Heart left ventricle (tissue), 16 donors: ENCODE measurements around the gene CLCA4. TPM values are rescaled to one million over a fixed set of nuclear protein-coding genes. Genes with fewer than 3 reads are reported as not detected.
"Not testable (repeated sequence)": the region's sequence is repeated elsewhere in the genome, so short reads cannot be mapped to it uniquely, and the experiment has no call there.

Experiments
- ATAC-seq, 4 donors: fragments of 200-7000 bp; cut with Tn5 transposase; one replicate each; pipeline ENCODE4 v1.9.1; 2020 to 2022; ENCODE audit warnings: moderate library complexity in 4 of 4, mild to moderate bottlenecking in 3 of 4, moderate number of reproducible peaks in 1 of 4
- DNase-seq, 5 donors: peaks; one replicate each; pipeline ENCODE4 v3.0.0-alpha.2; 2020
- H3K27ac ChIP-seq, 12 donors: fragments of 200-600 bp; sonication (generic) in 4 of 12; one replicate each; pipeline versions ENCODE4 v1.5.0 to v1.8.0; 2016 to 2022; ENCODE audit warnings: mild to moderate bottlenecking in 2 of 12
- H3K27me3 ChIP-seq, 9 donors: fragments of 200-600 bp; sonication (generic) in 2 of 9; one replicate each; pipeline versions ENCODE4 v1.5.1 to v1.8.0; 2016 to 2022; ENCODE audit warnings: mild to moderate bottlenecking in 3 of 9
- H3K36me3 ChIP-seq, 9 donors: fragments of 200-600 bp; sonication (generic) in 2 of 9; one replicate each; pipeline versions ENCODE4 v1.5.0 to v1.8.0; 2018 to 2022; ENCODE audit warnings: mild to moderate bottlenecking in 2 of 9
- H3K4me1 ChIP-seq, 12 donors: fragments of 200-600 bp; sonication (generic) in 4 of 12; one replicate each; pipeline versions ENCODE4 v1.5.0 to v1.8.0; 2016 to 2022; ENCODE audit warnings: mild to moderate bottlenecking in 3 of 12
- H3K4me3 ChIP-seq, 12 donors: fragments of 200-600 bp; sonication (generic) in 4 of 12; one replicate each; pipeline versions ENCODE4 v1.5.0 to v1.8.0; 2017 to 2022; ENCODE audit warnings: mild to moderate bottlenecking in 9 of 12, moderate library complexity in 4 of 12
- H3K9me3 ChIP-seq, 12 donors: fragments of 200-600 bp; sonication (generic) in 4 of 12; one replicate each; pipeline versions ENCODE4 v1.5.0 to v1.8.0; 2016 to 2022; ENCODE audit warnings: mild to moderate bottlenecking in 1 of 12
- CTCF ChIP-seq, 12 donors: fragments of 200-600 bp; sonication (generic) in 4 of 12; IDR thresholded peaks; one replicate each; pipeline versions ENCODE4 v1.5.0 to v1.8.0; 2018 to 2022; ENCODE audit warnings: antibody characterized with exemption in 12 of 12, mild to moderate bottlenecking in 5 of 12
- POLR2A ChIP-seq, 2 donors: fragments of 450-650 bp; IDR thresholded peaks; one replicate each; pipeline ENCODE4 v1.6.1; 2017; ENCODE audit warnings: antibody characterized with exemption in 2 of 2, mild to moderate bottlenecking in 2 of 2, moderate library complexity in 2 of 2
- WGBS, 4 donors: extraction: QIAGEN DNeasy Blood & Tissue Kit in 2 of 4; methylation state at CpG; one replicate each; pipeline versions ENCODE4 v1.1.5 to v1.1.7; 2013 to 2018; 5-methylcytosine and 5-hydroxymethylcytosine counted together
- intact Hi-C, 10 donors: fragments of 100-400 bp; cut with DNase I; formaldehyde crosslinking; loops; one replicate each; pipeline versions ENCODE4 v1.11.1 to v1.14.2; 2022
- polyA plus RNA-seq, 2 donors: library from polyadenylated mRNA; stranded (reverse); fragments of 200-250 nt; gene quantifications; one replicate each; pipeline ENCODE4 v1.2.3, GENCODE V29; 2013
- total RNA-seq, 9 donors: library from RNA; depleted of rRNA in 2 of 9; stranded (reverse); fragments of >200 nt in 2 of 9; fragmentation: NEBNext Ultra II Directional in 3 of 9; extraction: Animal tissue kit (Norgen Biotek cat#: 25700) in 3 of 9; gene quantifications; one replicate each; pipeline versions ENCODE4 v1.1.0 to v1.2.4, GENCODE V29; 2016 to 2023
- donor health status: ischemic (EF 13 %, LVEDD 7.1; RV severe dilation, severe dysfunction).
- donor health status: healthy with polysubstance abuse.
- donor health status: DM: no; HTN: yes; CAD: no.
- donor health status: DM: no; HTN: no; CAD: no.
- donor health status: ischemic (EF 25% LVEDD 6.9; RV normal size, moderate dysfunction).
- donor health status: ischemic (EF 25% LVEDD 5.7; RV mildly dilated, moderate dysfunction).
- donor health status: healthy.
- donor health status: DM: yes; HTN: yes; CAD: no.
- donor health status: ischemic (EF 35%, LVEDD 5.7; RV mildly dilated, moderate dysfunction).
- donor health status: nonischemic (EF 11% LVEDD 7.7; RV severe dilation, severe dysfunction).
- donor health status: DM: yes; HTN: yes; CAD: no.
- donor health status: PGD.
- donor health status: ischemic (EF 29% LVEDD 5.4; RV normal size, mild dysfunction).
- donor health status: nonischemic (EF 23%, LVEDD 6.1; RV moderate dilation, normal function).

Gene CLCA4
- total and polyA plus RNA-seq, 11 donors: 0.14 to 0.51 TPM; not detected in 9

- intact Hi-C loops: loop anchor here in 8 of 10 donors (5.0 to 10.0 kb wide), 7 partner anchors 103 to 244 kb away; partner anchors contain the start of genes SH3GLB1 (in 4 of the 8) and ODF2L (in 1 of the 8)
- Histone ChIP-seq H3K27me3 (no peaks in the 10 kb centered on the region), H3K9me3 (no peaks in the 10 kb centered on the region), H3K27ac (peak overlapping the region in 9 of 12 donors; percentile 10 to 94 (median 59)), H3K4me3 (no peak overlapping the region), H3K4me1 (peaks cover 0 to 41% (median 17%) of the 10 kb centered on the region in 12 donors), H3K36me3 (no peaks in the 10 kb centered on the region)
- ATAC-seq (no peak), DNase-seq (no peak)
- WGBS, 4 donors: 56 to 63% (median 61%) methylated on average over 2 of the region's 2 CpGs
- TF ChIP-seq CTCF (IDR thresholded peaks at IDR 0.05): no peak
- TF ChIP-seq POLR2A (IDR thresholded peaks at IDR 0.05): no peak
These were observed 46.2 kb upstream of the CLCA4 start for GRCh38 chr1:86500714-86501113.

DNA sequence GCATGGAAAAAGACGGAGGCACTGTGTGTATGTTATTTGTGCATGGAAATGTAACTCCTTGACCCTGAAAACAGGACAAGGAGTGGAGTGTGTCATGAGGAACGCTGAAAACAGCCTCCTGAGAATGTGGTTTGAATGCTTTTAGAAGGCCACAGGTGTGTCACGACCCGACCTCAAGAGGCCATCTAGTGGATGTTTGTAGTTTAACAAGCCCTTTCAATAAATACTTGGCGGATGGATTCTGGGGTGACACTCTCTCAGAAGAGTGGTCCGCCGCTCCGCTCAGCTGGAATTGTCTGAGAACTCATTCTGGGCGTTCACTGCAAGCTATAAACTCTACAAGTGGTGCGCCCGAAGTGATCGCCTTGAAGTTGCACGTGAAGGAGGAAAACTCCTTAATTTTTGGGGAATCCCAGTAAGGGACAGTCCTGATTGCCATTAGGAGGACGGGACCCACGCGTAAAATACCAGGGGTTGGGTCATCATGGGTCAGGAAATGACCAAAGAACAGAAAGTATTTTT is 44.7 kb upstream of the CLCA4 start:
- intact Hi-C loops: loop anchor here in 8 of 10 donors (2.0 to 10.0 kb wide), 9 partner anchors 105 to 243 kb away; partner anchors contain the start of genes SH3GLB1 (in 5 of the 8) and ODF2L (in 1 of the 8)
- TF ChIP-seq CTCF (IDR thresholded peaks at IDR 0.05): peak; percentile 36 to 63 (median 50)
- DNase-seq (peak in 3 of 5 donors; percentile 28 to 49 (median 39)), ATAC-seq (peak in 3 of 4 donors; percentile 27 to 53 (median 46))
- H3K9me3 ChIP-seq, H3K36me3 ChIP-seq, H3K27me3 ChIP-seq: not testable (repeated sequence)
- Histone ChIP-seq H3K4me3 (peak overlapping the region in 11 of 12 donors; percentile 15 to 60 (median 47)), H3K27ac (peak overlapping the region; percentile 65 to 95 (median 88)), H3K4me1 (peaks cover 0 to 41% (median 17%) of the 10 kb centered on the region in 12 donors)
- WGBS, 4 donors: 14 to 35% (median 25%) methylated on average over 16 of the region's 16 CpGs

DNA sequence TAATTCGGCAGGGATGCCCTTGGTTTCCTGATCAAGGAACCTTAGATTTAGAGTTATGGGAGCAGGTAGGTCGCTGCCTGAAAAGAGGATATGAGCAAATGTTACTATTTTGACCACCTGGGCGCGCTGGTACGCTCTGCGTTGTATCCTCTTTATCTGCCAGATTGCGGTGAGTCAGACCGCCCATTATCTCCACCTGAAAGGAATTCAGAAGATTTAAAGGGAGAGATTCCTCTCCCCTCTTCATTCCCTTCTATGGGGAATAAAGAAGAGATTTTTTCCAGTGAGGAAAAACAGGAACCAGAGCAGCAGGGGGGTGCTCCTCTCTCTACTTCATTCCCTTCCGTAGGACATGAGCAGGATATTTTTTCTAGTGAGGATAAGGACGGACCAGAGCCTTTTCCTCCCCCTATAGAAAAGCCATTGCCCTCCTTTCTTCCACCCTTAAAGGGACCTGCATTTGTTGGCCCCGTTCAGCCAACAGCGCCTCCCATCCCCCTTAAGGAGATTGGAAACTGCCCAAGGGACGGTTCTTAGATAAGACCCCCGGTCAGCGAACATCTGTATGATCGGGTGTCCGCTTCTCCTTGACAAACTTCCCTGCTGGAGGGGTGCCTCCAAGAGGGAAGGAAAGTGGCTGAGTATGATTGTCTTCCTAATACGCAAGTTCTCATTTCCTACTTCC is 44.0 kb upstream of the CLCA4 start:
- WGBS, 4 donors: 10 to 26% (median 17%) methylated on average over 18 of the region's 18 CpGs
- Histone ChIP-seq H3K9me3 (no peaks in the 10 kb centered on the region), H3K36me3 (no peaks in the 10 kb centered on the region), H3K4me1 (peaks cover 0 to 41% (median 17%) of the 10 kb centered on the region in 12 donors), H3K4me3 (peak overlapping the region in 11 of 12 donors; percentile 15 to 60 (median 47)), H3K27ac (peak overlapping the region; percentile 65 to 95 (median 88)), H3K27me3 (no peaks in the 10 kb centered on the region)
- DNase-seq (peak in 4 of 5 donors; percentile 31 to 55 (median 42)), ATAC-seq (peak; percentile 35 to 56 (median 49))
- intact Hi-C loops: loop anchor here in 8 of 10 donors (2.0 to 10.0 kb wide), 9 partner anchors 106 to 242 kb away; partner anchors contain the start of genes SH3GLB1 (in 5 of the 8) and ODF2L (in 1 of the 8)
- TF ChIP-seq CTCF (IDR thresholded peaks at IDR 0.05) (no peak), POLR2A (IDR thresholded peaks at IDR 0.05) (no peak)
